GM10847 (cell line): ENCODE measurements around the gene TM4SF5.

Experiments
- POLR2A ChIP-seq: IDR thresholded peaks from 2 replicates; pipeline ENCODE4 v1.6.1; 2011; ENCODE audit not compliant: insufficient read length; ENCODE audit errors: extremely low read depth

Gene TM4SF5

GRCh38 chr17:4771519-4772234 is at the start of gene TM4SF5:
TM4SF5 (plus strand) TSS chr17:4771886; CDS start chr17:4771923, 37 bp downstream.
- no peak for TF ChIP-seq POLR2A

GRCh38 chr17:4722678-4723240 is 48.9 kb upstream of the TM4SF5 start:
- no peak for TF ChIP-seq POLR2A

GRCh38 chr17:4724650-4725049 is 47.0 kb upstream of the TM4SF5 start:
- TF ChIP-seq POLR2A: no peak

- TF ChIP-seq POLR2A: no peak
Observed at GRCh38 chr17:4725646-4726310, 45.9 kb upstream of the TM4SF5 start.

- TF ChIP-seq POLR2A: no peak
Observed at GRCh38 chr17:4728124-4728523, 43.6 kb upstream of the TM4SF5 start.

- no peak for TF ChIP-seq POLR2A
Observed at GRCh38 chr17:4733073-4733531, 38.6 kb upstream of the TM4SF5 start.

- no peak for TF ChIP-seq POLR2A
Observed at GRCh38 chr17:4734857-4735475, 36.7 kb upstream of the TM4SF5 start.

GRCh38 chr17:4735876-4736651 is 35.6 kb upstream of the TM4SF5 start:
- TF ChIP-seq POLR2A: no peak

- no peak for TF ChIP-seq POLR2A
Observed at GRCh38 chr17:4738136-4739121, 33.3 kb upstream of the TM4SF5 start.

GRCh38 chr17:4739122-4740024 is 32.3 kb upstream of the TM4SF5 start, which contains the start of the genes CXCL16 and ZMYND15:
CXCL16 (minus strand) TSS chr17:4739928; CDS start chr17:4739339, 589 bp downstream.
ZMYND15 (plus strand) TSS chr17:4739833; CDS start chr17:4740549, 716 bp downstream.
- TF ChIP-seq POLR2A: no peak

- no peak for TF ChIP-seq POLR2A
Observed at GRCh38 chr17:4740025-4740351, 31.7 kb upstream of the TM4SF5 start.

GRCh38 chr17:4740584-4740983 is 31.1 kb upstream of the TM4SF5 start:
- no peak for TF ChIP-seq POLR2A

GRCh38 chr17:4741544-4741943 is 30.1 kb upstream of the TM4SF5 start:
- TF ChIP-seq POLR2A: no peak
